Measurements from ENCODE around the gene CHM. TPM values are rescaled to one million over a fixed set of nuclear protein-coding genes. Genes with fewer than 3 reads are reported as not detected.
"Not testable (repeated sequence)": the region's sequence is repeated elsewhere in the genome, so short reads cannot be mapped to it uniquely, and the experiment has no call there.

CHM gene
- total RNA-seq, 1 donor from 2014 or later = 12.0 TPM

GRCh38 chrX:85930099-85930498 lies 117.3 kb downstream of the CHM start:
- no peaks in the 10 kb centered on the region for H3K9me3 ChIP-seq
- DNase-seq (ENCODE audit: extremely low spot score in 2 of 2) = no peak
- H3K27me3 ChIP-seq = no peaks in the 10 kb centered on the region
- no peak overlapping the region for H3K4me3 ChIP-seq
- no peaks in the 10 kb centered on the region for H3K36me3 ChIP-seq
- intact Hi-C loops (cut with DNase I) = no loop called here
- H3K27ac ChIP-seq = no peak overlapping the region
- TF ChIP-seq POLR2A (IDR thresholded peaks at IDR 0.05) (no peak), POLR2AphosphoS5 (IDR thresholded peaks at IDR 0.05; ENCODE audit: insufficient read depth in 1 of 2, low read depth in 1 of 2) (no peak), CTCF (IDR thresholded peaks at IDR 0.05) (no peak)
- H3K4me1 ChIP-seq = no peaks in the 10 kb centered on the region

GRCh38 chrX:85928606-85929005 lies 118.8 kb downstream of the CHM start:
- intact Hi-C loops (cut with DNase I) = no loop called here

GRCh38 chrX:85927740-85928139 lies 119.6 kb downstream of the CHM start:
- no peaks in the 10 kb centered on the region for H3K27me3 ChIP-seq
- no peak for DNase-seq (ENCODE audit: extremely low spot score in 2 of 2)
- H3K4me3 ChIP-seq = no peak overlapping the region
- H3K4me1 ChIP-seq = no peaks in the 10 kb centered on the region
- no peaks in the 10 kb centered on the region for H3K9me3 ChIP-seq
- TF ChIP-seq POLR2AphosphoS5 (IDR thresholded peaks at IDR 0.05; ENCODE audit: insufficient read depth in 1 of 2, low read depth in 1 of 2) (no peak), POLR2A (IDR thresholded peaks at IDR 0.05) (no peak), CTCF (IDR thresholded peaks at IDR 0.05) (no peak)
- no peaks in the 10 kb centered on the region for H3K36me3 ChIP-seq
- intact Hi-C loops (cut with DNase I) = no loop called here
- no peak overlapping the region for H3K27ac ChIP-seq

More at GRCh38 chrX:85928606-85929005, 118.8 kb downstream of the CHM start:
- Histone ChIP-seq H3K4me3 (no peak overlapping the region), H3K27me3 (no peaks in the 10 kb centered on the region), H3K36me3 (no peaks in the 10 kb centered on the region), H3K9me3 (no peaks in the 10 kb centered on the region), H3K27ac (no peak overlapping the region), H3K4me1 (no peaks in the 10 kb centered on the region)
- DNase-seq (ENCODE audit: extremely low spot score in 2 of 2) = no peak
- TF ChIP-seq POLR2AphosphoS5 (IDR thresholded peaks at IDR 0.05; ENCODE audit: insufficient read depth in 1 of 2, low read depth in 1 of 2) (no peak), CTCF (IDR thresholded peaks at IDR 0.05) (no peak), POLR2A (IDR thresholded peaks at IDR 0.05) (no peak)

- no peak overlapping the region for H3K4me3 ChIP-seq
- H3K4me1 ChIP-seq = no peaks in the 10 kb centered on the region
- no peaks in the 10 kb centered on the region for H3K9me3 ChIP-seq
- H3K27me3 ChIP-seq = no peaks in the 10 kb centered on the region
- H3K36me3 ChIP-seq = no peaks in the 10 kb centered on the region
- intact Hi-C loops (cut with DNase I) = no loop called here
- no peak overlapping the region for H3K27ac ChIP-seq
- TF ChIP-seq POLR2A (IDR thresholded peaks at IDR 0.05) (no peak), POLR2AphosphoS5 (IDR thresholded peaks at IDR 0.05; ENCODE audit: insufficient read depth in 1 of 2, low read depth in 1 of 2) (no peak), CTCF (IDR thresholded peaks at IDR 0.05) (no peak)
- no peak for DNase-seq (ENCODE audit: extremely low spot score in 2 of 2)
Observed at GRCh38 chrX:85922821-85923220, 124.5 kb downstream of the CHM start.

GRCh38 chrX:85916656-85917280 lies 130.6 kb downstream of the CHM start:
- intact Hi-C loops (cut with DNase I); H3K36me3 ChIP-seq; H3K4me3 ChIP-seq; H3K27ac ChIP-seq; H3K4me1 ChIP-seq; H3K27me3 ChIP-seq; H3K9me3 ChIP-seq; DNase-seq (ENCODE audit: extremely low spot score in 2 of 2): not testable (repeated sequence)

All from vagina (tissue), 2 donors.